Stimulated activated CD8-positive, alpha-beta memory T cell treated with anti-CD3 and anti-CD28 coated beads, Interleukin-15, amount 100 ng/mL, for 4 hours (primary cell): ENCODE measurements around the gene DNASE1L2.

Experiments used
- DNase-seq, 2 donors: peaks; one replicate each; pipeline ENCODE4 v3.0.0-alpha.2; 2020; ENCODE audit warnings: low read depth in 2 of 2

Gene DNASE1L2

GRCh38 chr16:2270588-2271470 is 34.6 kb downstream of the DNASE1L2 start:
- DNase-seq: no peak

- no peak for DNase-seq
Observed at GRCh38 chr16:2271848-2272461, 35.7 kb downstream of the DNASE1L2 start.

DNA sequence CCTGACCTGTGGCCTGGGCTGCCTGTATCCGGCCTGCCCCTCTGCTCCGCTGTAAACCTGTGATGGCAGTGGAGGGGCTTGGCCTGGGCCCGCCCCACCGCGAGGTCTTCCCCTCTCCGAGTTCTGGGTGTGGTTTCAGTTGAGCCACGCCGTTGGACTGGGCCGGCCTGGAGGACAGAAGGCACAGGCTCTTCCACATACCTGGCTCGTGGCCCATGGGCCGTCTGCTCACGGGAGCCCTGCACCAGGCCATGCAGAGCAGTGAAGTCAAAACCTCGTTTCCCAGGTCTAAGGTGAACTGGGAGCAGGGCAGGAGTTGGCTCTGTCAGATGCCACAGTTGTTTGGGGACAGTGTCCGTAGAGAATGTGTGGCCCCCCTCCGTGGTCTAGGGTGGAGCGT is 37.2 kb downstream of the DNASE1L2 start:
- DNase-seq: no peak

DNA sequence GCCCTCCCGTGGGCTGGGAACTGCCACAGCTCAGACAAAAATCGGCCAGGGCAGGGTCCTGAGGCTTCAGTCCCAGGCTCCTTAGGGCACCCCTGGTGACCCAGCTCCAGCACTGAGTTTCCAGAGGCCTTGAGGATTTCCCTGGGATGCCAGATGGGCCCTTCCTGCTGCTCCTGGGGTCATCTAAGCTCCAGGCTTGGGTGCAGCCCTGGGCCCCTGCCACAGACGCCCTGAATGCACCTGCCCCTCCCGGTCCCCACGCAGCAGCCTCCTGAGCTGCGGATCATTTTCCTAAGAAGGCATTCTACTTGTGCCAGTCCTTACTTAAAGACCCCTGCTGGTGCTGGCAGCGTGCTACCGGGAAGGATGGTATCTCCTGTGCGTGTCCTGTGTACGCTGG is 37.7 kb downstream of the DNASE1L2 start:
- no peak for DNase-seq

- no peak for DNase-seq
Observed at GRCh38 chr16:2275476-2276367, 39.5 kb downstream of the DNASE1L2 start.

DNA sequence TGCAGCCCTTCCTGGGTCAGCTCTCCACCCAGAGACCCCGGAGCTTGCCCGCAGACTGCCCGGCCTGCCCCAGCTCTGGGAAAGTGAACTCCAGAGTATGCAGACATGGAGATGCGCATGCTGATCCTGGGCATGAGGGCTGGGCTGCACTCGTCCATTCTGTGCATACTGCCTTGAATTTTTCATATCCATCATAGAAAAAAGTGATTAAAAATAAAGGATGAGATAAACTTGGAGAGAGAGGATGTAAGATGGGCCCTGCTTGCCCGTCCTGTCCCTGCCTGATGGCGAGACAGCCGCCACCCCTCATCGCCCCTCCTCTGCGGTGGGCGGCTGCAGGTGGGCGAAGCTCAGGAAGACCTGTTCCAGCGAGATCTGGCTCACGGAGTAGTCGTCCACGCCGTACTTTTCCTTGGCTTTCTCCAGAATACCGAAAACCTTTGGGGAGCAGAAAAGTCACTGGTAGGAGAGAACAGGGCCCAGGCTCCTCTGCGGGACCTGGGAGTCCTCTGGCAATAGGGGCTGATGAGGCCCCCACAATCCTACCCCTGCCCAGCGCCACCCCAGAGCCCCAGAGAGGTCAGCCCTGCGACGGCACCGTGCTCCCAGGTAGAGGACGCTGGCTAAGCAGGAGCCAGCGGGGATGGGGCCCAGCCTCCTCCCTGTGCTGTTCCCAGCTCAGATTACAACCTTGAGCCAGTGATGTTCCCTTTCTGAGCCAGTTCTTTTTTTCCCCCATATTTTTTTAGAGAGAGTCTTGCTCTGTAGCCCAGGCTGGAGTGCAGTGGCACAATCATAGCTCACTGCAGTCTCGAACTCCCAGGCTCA is 40.3 kb downstream of the DNASE1L2 start:
- DNase-seq: no peak

DNA sequence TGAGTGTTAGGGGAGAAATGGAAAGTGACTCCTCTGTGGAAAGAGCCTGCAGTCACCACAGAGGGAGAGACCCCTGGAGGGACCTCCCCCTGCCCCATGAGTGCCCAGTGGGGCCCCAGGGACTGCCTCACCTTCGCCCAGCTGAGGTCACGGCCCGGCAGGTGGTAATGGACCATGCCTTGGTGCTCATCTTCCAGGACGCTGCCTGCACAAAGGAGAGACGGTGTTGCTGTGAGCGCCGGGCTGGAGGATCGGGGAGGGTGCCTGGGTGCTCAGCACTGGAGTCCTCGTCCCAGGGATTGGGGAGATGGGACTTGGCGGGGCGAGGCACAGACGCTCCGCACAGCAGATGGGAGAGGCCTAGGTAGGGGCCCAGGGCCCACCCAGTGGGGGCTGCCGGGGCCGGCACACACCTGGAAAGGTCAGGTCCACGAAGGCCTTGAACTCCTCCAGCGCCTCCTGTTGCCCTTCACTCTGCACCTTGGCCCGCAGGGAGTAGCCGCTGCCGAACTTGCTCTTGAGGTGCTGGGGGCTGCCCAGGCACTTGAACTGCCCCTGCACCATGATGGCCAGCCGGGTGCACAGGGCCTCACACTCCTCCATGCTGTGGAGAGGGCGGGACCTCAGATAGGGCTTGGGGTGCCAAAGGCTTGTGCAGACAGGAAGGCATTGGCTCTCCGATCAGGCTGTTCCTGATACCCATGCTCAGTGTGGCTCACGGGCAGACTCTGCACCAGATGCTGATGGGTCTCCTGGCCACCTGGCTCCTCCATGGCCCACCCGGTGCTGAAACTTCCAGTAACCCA is 41.4 kb downstream of the DNASE1L2 start:
- no peak for DNase-seq

DNA sequence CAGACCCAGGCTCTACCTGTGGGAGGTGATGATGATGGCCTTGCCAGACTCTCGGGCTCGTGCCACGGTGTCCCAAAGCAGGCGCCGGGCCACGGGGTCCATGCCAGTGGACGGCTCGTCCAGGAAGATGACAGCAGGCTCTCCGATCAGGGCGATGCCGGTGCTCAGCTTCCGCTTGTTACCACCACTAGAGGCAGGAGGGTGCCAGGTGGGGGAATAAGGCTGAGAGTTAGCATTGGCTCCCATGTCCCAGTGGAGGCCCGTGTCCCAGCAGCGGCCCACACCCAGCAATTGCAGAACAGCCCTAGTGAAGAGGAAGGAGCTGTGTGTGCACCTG is 42.0 kb downstream of the DNASE1L2 start:
- no peak for DNase-seq

DNA sequence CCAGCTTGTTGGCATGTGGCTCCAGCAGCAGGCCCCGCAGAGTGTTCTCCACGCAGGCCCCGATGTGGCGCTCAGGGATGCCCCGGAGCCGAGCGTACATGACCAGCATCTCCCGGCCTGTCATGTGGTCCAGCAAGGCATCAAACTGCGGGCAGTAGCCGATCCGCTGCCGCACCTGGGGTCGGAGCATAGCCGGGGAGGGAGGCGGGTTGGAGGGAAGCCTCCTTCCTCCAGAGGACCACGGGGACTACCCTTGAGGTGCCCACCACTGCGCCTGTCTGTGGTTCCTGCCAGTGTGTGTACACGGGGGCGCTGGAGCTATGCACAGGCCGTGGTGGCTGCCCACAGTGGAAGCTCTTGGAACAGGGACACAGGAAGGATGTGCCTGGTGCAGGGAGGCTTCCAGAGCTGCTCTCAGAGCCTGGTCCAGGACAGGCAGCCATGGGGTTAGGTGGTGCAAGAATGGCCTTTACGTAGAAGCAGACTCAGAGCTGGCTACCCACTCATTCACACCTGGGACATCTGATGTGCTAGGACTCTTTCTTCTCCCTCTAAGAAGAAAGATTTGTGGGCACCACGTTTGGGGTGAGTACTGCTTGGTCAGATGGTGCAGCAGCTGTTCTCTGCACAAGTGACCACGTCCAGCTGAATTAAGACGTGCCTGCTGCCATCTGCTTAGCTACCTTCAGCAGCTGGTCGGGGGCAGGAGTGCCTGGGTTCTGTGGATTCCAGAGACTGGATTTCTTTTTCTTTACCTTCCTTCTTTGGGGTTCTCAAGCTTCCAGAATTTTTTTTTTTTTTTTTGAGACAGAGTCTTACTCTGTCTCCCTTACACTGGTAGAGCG is 42.9 kb downstream of the DNASE1L2 start:
- DNase-seq: no peak

- no peak for DNase-seq
Observed at GRCh38 chr16:2280461-2280860, 44.2 kb downstream of the DNASE1L2 start.

DNA sequence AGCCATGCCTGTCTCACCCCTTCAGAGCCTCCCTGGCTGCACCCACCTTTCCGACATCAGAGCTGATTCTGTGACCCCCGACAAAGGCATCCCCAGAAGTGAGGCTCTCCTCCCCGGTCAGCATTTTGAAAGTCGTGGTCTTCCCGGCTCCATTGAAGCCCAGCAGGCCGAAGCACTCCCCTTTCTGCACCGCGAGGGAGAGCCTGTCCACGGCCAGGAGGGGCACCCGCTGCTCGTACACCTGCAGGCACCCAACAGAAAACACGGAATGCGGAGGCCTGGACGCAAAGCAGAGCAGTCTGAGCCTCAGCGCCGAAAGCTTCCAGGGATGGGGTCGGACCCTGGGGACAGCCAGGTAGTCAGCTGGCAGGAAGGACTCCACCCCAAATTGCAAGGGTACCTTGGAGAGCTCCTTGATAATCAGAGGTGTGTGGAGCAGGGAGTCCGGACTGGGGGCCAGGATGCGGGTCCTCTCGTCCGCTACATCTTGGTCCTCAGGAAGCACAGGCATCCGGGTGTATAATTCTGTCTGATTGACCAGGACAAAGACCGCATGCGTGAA is 44.8 kb downstream of the DNASE1L2 start:
- DNase-seq: no peak

- DNase-seq: no peak
Observed at GRCh38 chr16:2282262-2282661, 46.0 kb downstream of the DNASE1L2 start.

GRCh38 chr16:2282866-2283555 is 46.8 kb downstream of the DNASE1L2 start:
- DNase-seq: no peak

- DNase-seq: no peak
Observed at GRCh38 chr16:2284001-2284770, 47.9 kb downstream of the DNASE1L2 start.

DNA sequence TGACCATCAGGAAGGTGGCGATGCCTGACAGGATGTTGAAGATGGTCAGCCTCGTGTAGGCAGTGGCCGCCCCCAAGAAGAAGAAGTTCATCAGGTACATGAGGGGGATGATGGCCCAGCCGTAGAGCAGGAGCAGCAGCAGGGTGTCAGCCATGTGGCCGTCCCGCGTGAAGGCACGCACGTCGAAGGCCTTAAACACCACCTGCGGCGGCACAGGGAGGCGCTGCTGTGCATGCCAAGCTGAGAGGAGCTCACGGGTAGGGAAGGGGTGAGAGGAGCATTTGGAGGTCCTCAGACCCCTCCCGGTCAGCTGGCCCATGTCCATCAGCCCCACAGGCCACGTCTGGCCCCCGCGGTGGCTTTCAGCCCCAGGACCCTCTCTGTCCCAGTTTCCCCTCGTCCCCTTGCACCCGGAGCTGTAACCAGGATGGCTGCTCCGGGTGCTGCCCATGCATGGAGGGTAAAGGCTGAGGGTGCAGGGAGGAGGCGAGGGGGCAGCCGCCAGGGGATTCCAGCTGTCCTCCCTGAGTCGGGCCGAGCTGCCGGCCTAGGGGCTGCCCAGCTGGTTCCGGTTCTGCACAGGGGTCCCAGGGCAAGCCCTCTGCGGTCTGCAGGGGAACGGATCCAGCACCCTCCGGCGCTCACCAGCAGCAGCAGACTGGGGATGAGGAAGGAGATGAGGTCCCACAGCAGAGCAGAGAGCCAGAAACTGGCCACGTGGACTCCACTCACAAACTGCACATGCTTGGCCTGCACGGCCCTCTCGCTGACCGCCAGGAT is 48.7 kb downstream of the DNASE1L2 start:
- DNase-seq: no peak

DNA sequence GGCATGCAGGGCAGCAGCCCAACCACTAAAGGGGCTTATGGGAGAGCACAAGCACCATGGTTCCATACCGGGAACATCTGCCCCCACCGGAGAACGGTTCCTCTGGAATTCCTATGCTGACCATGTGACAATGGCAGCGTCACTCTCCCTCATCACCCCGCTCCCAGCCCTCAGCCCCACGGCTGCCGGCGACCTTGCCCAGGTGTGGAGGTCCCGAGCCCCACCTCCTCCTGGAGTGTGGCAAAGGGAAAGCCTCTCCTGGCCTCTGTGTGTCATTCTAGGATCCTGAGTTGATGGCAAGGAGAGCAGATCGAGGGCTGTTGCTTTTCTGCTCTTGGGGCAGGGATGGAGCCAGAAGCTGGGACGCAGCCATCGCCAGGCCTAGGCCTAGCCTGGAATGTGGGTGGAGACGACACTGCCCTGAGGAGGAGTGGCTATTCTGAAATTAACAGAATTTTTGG is 49.5 kb downstream of the DNASE1L2 start:
- no peak for DNase-seq

GRCh38 chr16:2286550-2286949 is 50.3 kb downstream of the DNASE1L2 start:
- DNase-seq: no peak
